H1 (cell line): Measurements from ENCODE around the gene ASB13. TPM values are rescaled to one million over a fixed set of nuclear protein-coding genes. Genes with fewer than 3 reads are reported as not detected.

ENCODE experiments used
- BRCA1 ChIP-seq: IDR thresholded peaks from 2 replicates; pipeline ENCODE4 v1.6.1; 2012; ENCODE audit warnings: low read depth, low read length, improper control_type of control experiment
- CREB1 ChIP-seq: IDR thresholded peaks from 2 replicates; pipeline ENCODE4 v1.6.1; 2012; ENCODE audit warnings: inconsistent platforms
- GABPA ChIP-seq: IDR thresholded peaks from 2 replicates; pipeline ENCODE4 v1.6.1; 2011; ENCODE audit warnings: mild to moderate bottlenecking, low read length, moderate library complexity, borderline replicate concordance; ENCODE audit not compliant: insufficient read depth
- GTF2F1 ChIP-seq: IDR thresholded peaks from 2 replicates; pipeline ENCODE4 v1.6.1; 2012; ENCODE audit warnings: low read depth, low read length, improper control_type of control experiment, borderline replicate concordance
- HDAC2 ChIP-seq, 2 experiments: fragments of 300-600 bp in 1 of 2; sonication (generic) in 1 of 2; IDR thresholded peaks; 2 replicates each; pipeline ENCODE4 v1.6.1; 2011 to 2012; ENCODE audit warnings: low read depth in 2 of 2, low read length in 2 of 2, mild to moderate bottlenecking in 2 of 2, moderate library complexity in 2 of 2, borderline replicate concordance in 1 of 2, inconsistent platforms in 1 of 2
- HDAC6 ChIP-seq: IDR thresholded peaks from one replicate; pipeline ENCODE4 v1.7.1; 2012; ENCODE audit warnings: low read depth, mild to moderate bottlenecking, inconsistent platforms, low read length, moderate library complexity
- KDM4A ChIP-seq: IDR thresholded peaks from one replicate; pipeline ENCODE4 v1.7.1; 2012; ENCODE audit warnings: low read depth, mild to moderate bottlenecking, moderate library complexity, low read length, inconsistent platforms; ENCODE audit not compliant: severe bottlenecking
- NRF1 ChIP-seq: IDR thresholded peaks from 2 replicates; pipeline ENCODE4 v1.6.1; 2011; ENCODE audit warnings: mild to moderate bottlenecking, low read depth, low read length, improper control_type of control experiment
- POLR2A ChIP-seq, 2 experiments: IDR thresholded peaks; 1 replicate in 1 of 2; 2 replicates in 1 of 2; pipeline ENCODE4 v1.6.1; 2011; ENCODE audit warnings: low read depth in 2 of 2, low read length in 2 of 2, mild to moderate bottlenecking in 2 of 2; ENCODE audit errors: control extremely low read depth in 1 of 2
- POLR2AphosphoS5 ChIP-seq: IDR thresholded peaks from 2 replicates; pipeline ENCODE4 v1.6.1; 2011; ENCODE audit warnings: low read depth, low read length
- RNF2 ChIP-seq: fragments of 200-900, 300-1000 bp; sonication (generic); IDR thresholded peaks from 2 replicates; pipeline ENCODE4 v1.7.1; 2016; ENCODE audit warnings: borderline replicate concordance, low read depth, mild to moderate bottlenecking, antibody characterized with exemption, low read length; ENCODE audit not compliant: poor library complexity, severe bottlenecking; ENCODE audit errors: missing control alignments
- SP1 ChIP-seq: IDR thresholded peaks from 2 replicates; pipeline ENCODE4 v1.6.1; 2011; ENCODE audit warnings: low read depth, low read length
- TCF12 ChIP-seq: IDR thresholded peaks from 2 replicates; pipeline ENCODE4 v1.6.1; 2011; ENCODE audit warnings: low read depth, mild to moderate bottlenecking, low read length
- TEAD4 ChIP-seq: IDR thresholded peaks from 2 replicates; pipeline ENCODE4 v1.6.1; 2012; ENCODE audit warnings: low read depth, low read length, inconsistent platforms, mixed read lengths
- polyA plus RNA-seq, 7 experiments: library from polyadenylated mRNA; depleted of rRNA in 3 of 7; stranded (reverse) in 5 of 7; unstranded in 2 of 7; fragments of >200 nt in 5 of 7; fragments of 200-250 nt in 2 of 7; gene quantifications; 1 replicate in 5 of 7; 2 replicates in 1 of 7; 4 replicates in 1 of 7; pipeline versions ENCODE4 v1.2.1 to v1.2.3, GENCODE V29; 2011 to 2013; ENCODE audit warnings: missing spikeins in 2 of 7, mixed read lengths in 2 of 7
- total RNA-seq: library from RNA; stranded (reverse); fragmentation: NEBNext Ultra II Directional; extraction: Animal tissue kit (Norgen Biotek cat#: 25700); gene quantifications from 2 replicates; pipeline ENCODE4 v1.2.1, GENCODE V29; 2021
- TF ChIP-seq, protein P1 (sequence below), 3 experiments: IDR thresholded peaks; 1 replicate in 2 of 3; 2 replicates in 1 of 3; pipeline versions ENCODE4 v1.5.1 to v1.6.1; 2011; ENCODE audit warnings: low read length in 3 of 3, mild to moderate bottlenecking in 3 of 3, inconsistent platforms in 2 of 3, low read depth in 1 of 3, moderate library complexity in 1 of 3; ENCODE audit not compliant: insufficient read depth in 1 of 3; ENCODE audit errors: control extremely low read depth in 1 of 3
- TF ChIP-seq, protein P2 (sequence below): IDR thresholded peaks from 2 replicates; pipeline ENCODE4 v1.6.1; 2012; ENCODE audit warnings: inconsistent platforms
- TF ChIP-seq, protein P3 (sequence below): IDR thresholded peaks from 2 replicates; pipeline ENCODE4 v1.6.1; 2011; ENCODE audit warnings: low read depth, mild to moderate bottlenecking, low read length; ENCODE audit not compliant: insufficient read depth
- TF ChIP-seq, protein P4 (sequence below): IDR thresholded peaks from 2 replicates; pipeline ENCODE4 v1.6.1; 2012; ENCODE audit warnings: low read length, inconsistent platforms

ASB13 gene
- total and polyA plus RNA-seq, 2 of the 8 experiments (the other 6 are each of a cell fraction or from before 2014, with no cell fraction given): 12.3 to 20.2 TPM

DNA sequence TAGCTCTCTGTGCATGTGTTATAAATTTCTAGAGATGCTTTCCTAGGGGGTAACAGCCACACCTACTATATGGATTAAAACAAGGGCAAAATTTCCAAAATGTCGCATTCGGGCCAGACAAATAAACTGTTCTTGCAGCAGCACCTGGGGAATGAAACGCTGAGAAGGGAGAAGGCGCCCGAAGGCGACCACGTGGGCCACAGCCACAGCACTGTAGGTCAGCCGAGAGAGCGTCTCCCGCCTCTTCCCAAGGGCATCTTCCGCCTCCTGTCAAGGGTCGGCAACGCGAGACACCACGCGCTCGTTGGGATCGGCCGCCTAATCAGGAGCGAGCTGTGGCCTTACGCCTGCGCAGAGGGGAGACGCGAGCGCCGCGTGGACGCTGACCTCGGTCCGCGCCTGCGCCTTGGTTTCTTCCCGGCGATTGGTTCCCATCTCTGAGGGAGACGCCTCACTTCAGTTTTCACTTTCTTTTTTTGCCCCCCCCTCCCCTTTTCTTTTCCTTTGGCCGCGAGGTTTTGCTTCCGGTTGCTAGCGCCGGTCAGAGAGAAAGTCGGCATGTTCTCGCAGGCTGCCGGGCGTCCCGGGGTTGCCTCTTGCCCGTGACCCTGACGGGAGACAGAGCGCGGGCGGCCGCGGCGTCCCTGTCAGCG, 18.0 kb upstream of the ASB13 start, which contains the start of gene TASOR2 (continued):
- TF ChIP-seq, protein P1, sequence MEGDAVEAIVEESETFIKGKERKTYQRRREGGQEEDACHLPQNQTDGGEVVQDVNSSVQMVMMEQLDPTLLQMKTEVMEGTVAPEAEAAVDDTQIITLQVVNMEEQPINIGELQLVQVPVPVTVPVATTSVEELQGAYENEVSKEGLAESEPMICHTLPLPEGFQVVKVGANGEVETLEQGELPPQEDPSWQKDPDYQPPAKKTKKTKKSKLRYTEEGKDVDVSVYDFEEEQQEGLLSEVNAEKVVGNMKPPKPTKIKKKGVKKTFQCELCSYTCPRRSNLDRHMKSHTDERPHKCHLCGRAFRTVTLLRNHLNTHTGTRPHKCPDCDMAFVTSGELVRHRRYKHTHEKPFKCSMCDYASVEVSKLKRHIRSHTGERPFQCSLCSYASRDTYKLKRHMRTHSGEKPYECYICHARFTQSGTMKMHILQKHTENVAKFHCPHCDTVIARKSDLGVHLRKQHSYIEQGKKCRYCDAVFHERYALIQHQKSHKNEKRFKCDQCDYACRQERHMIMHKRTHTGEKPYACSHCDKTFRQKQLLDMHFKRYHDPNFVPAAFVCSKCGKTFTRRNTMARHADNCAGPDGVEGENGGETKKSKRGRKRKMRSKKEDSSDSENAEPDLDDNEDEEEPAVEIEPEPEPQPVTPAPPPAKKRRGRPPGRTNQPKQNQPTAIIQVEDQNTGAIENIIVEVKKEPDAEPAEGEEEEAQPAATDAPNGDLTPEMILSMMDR (IDR thresholded peaks at IDR 0.05; ENCODE audit: control extremely low read depth in 1 of 3, insufficient read depth in 1 of 3, low read depth in 1 of 3, low read length in 3 of 3): no peak
- TF ChIP-seq HDAC2 (IDR thresholded peaks at IDR 0.05; ENCODE audit: borderline replicate concordance in 1 of 2, low read depth in 2 of 2, low read length in 2 of 2) (peak in 1 of 2 experiments; percentile 62; a peak in 2 of 4 replicates), POLR2A (IDR thresholded peaks at IDR 0.05; ENCODE audit: control extremely low read depth in 1 of 2, low read depth in 2 of 2, low read length in 2 of 2) (peak in 1 of 2 experiments; percentile 32; a peak in 1 of 3 replicates), GABPA (peak; percentile 82; the same call in 1 of the 2 replicates), POLR2AphosphoS5 (peak; percentile 41; the same call in 1 of the 2 replicates), CREB1 (peak; percentile 27; the same call in 1 of the 2 replicates), BRCA1 (peak; percentile 84), SP1 (no peak), HDAC6 (no peak), TEAD4 (peak; percentile 45; the same call in 1 of the 2 replicates), NRF1 (peak; percentile 97), GTF2F1 (peak; percentile 91), TCF12 (peak; percentile 81; the same call in 1 of the 2 replicates), KDM4A (peak; percentile 41), RNF2 (peak; percentile 65)
- TF ChIP-seq, protein P2, sequence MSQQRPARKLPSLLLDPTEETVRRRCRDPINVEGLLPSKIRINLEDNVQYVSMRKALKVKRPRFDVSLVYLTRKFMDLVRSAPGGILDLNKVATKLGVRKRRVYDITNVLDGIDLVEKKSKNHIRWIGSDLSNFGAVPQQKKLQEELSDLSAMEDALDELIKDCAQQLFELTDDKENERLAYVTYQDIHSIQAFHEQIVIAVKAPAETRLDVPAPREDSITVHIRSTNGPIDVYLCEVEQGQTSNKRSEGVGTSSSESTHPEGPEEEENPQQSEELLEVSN: peak; percentile 100
- TF ChIP-seq, protein P3, sequence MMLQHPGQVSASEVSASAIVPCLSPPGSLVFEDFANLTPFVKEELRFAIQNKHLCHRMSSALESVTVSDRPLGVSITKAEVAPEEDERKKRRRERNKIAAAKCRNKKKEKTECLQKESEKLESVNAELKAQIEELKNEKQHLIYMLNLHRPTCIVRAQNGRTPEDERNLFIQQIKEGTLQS: no peak
- TF ChIP-seq, protein P4, sequence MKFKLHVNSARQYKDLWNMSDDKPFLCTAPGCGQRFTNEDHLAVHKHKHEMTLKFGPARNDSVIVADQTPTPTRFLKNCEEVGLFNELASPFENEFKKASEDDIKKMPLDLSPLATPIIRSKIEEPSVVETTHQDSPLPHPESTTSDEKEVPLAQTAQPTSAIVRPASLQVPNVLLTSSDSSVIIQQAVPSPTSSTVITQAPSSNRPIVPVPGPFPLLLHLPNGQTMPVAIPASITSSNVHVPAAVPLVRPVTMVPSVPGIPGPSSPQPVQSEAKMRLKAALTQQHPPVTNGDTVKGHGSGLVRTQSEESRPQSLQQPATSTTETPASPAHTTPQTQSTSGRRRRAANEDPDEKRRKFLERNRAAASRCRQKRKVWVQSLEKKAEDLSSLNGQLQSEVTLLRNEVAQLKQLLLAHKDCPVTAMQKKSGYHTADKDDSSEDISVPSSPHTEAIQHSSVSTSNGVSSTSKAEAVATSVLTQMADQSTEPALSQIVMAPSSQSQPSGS: peak; percentile 54; the same call in 1 of the 2 replicates
